Cardiac muscle cell (in vitro differentiated cells and primary cell): ENCODE data around the gene CD52. TPM values are rescaled to one million over a fixed set of nuclear protein-coding genes. Genes with fewer than 3 reads are reported as not detected.
"Not testable (repeated sequence)": the region's sequence is repeated elsewhere in the genome, so short reads cannot be mapped to it uniquely, and the experiment has no call there.

Experiments
- DNase-seq, 2 donors: peaks; one replicate each; pipeline versions ENCODE4 v3.0.0 to v3.0.0-alpha.2; 2010 to 2017; ENCODE audit warnings: low read depth in 1 of 2, low spot score in 1 of 2
- H3K27ac ChIP-seq: fragments of 200-600 bp; sonication (generic); 2 replicates; pipeline ENCODE4 v1.5.1; 2016
- H3K27me3 ChIP-seq: fragments of 200-600 bp; sonication (generic); 2 replicates; pipeline ENCODE4 v1.6.0; 2016; ENCODE audit warnings: control low read depth
- H3K36me3 ChIP-seq: fragments of 200-600 bp; sonication (generic); 2 replicates; pipeline ENCODE4 v1.5.1; 2016; ENCODE audit warnings: control low read depth
- H3K4me1 ChIP-seq: fragments of 200-600 bp; sonication (generic); 2 replicates; pipeline ENCODE4 v1.8.1; 2017; ENCODE audit warnings: low read depth, mild to moderate bottlenecking, mixed run types
- H3K4me3 ChIP-seq: fragments of 200-600 bp; sonication (generic); 2 replicates; pipeline ENCODE4 v1.5.1; 2016; ENCODE audit warnings: mild to moderate bottlenecking
- H3K9me3 ChIP-seq: fragments of 200-600 bp; sonication (generic); 2 replicates; pipeline ENCODE4 v1.5.1; 2017; ENCODE audit warnings: low read depth, mild to moderate bottlenecking, control low read depth
- CTCF ChIP-seq: IDR thresholded peaks from 2 replicates; pipeline ENCODE4 v1.5.1; 2012; ENCODE audit warnings: low read depth, mild to moderate bottlenecking, low read length
- polyA plus RNA-seq: library from polyadenylated mRNA; unstranded; fragments of >200 nt; fragmentation: Nextera tagmentation; extraction: Ambion mirVana; gene quantifications from 2 replicates; pipeline ENCODE4 v1.2.1, GENCODE V29; 2016
- total RNA-seq: library from RNA; depleted of rRNA; stranded (reverse); fragments of >200 nt; gene quantifications from 2 replicates; pipeline ENCODE4 v1.2.3, GENCODE V29; 2016

Gene CD52
- total and polyA plus RNA-seq, 2 experiments from 2014 or later, result 3.3 TPM; not detected in 1

- H3K9me3 ChIP-seq, result no peaks in the 10 kb centered on the region
- no peak overlapping the region for H3K27ac ChIP-seq
- H3K27me3 ChIP-seq, result no peaks in the 10 kb centered on the region
- H3K4me1 ChIP-seq, result no peaks in the 10 kb centered on the region
- no peaks in the 10 kb centered on the region for H3K36me3 ChIP-seq
- no peak overlapping the region for H3K4me3 ChIP-seq
- DNase-seq, result no peak
- no peak for TF ChIP-seq CTCF
These were observed 17.0 kb upstream of the CD52 start for GRCh38 chr1:26300578-26301275.

GRCh38 chr1:26302733-26303405 lies 14.9 kb upstream of the CD52 start:
- no peaks in the 10 kb centered on the region for H3K9me3 ChIP-seq
- no peak overlapping the region for H3K27ac ChIP-seq
- no peak overlapping the region for H3K4me3 ChIP-seq
- DNase-seq, result peak in 1 of 2 donors; percentile 79
- H3K4me1 ChIP-seq, result no peaks in the 10 kb centered on the region
- no peak for TF ChIP-seq CTCF
- no peaks in the 10 kb centered on the region for H3K27me3 ChIP-seq
- H3K36me3 ChIP-seq, result no peaks in the 10 kb centered on the region

- Histone ChIP-seq H3K4me1 (no peaks in the 10 kb centered on the region), H3K27me3 (no peaks in the 10 kb centered on the region), H3K4me3 (peak overlapping the region; percentile 81), H3K9me3 (no peaks in the 10 kb centered on the region), H3K27ac (peak overlapping the region; percentile 3), H3K36me3 (no peaks in the 10 kb centered on the region)
- TF ChIP-seq CTCF, result no peak
- no peak for DNase-seq
These were observed 12.0 kb upstream of the CD52 start for GRCh38 chr1:26305667-26306289.

GRCh38 chr1:26306290-26307229 lies 11.2 kb upstream of the CD52 start, which contains the start of gene UBXN11:
TSS of gene UBXN11 (minus strand) at chr1:26306636. CDS start at chr1:26302883, 3,753 bp downstream.
- Histone ChIP-seq H3K9me3 (no peaks in the 10 kb centered on the region), H3K27ac (peak within 1 kb of the TSS; percentile 3), H3K36me3 (no peaks in the 10 kb centered on the region), H3K4me3 (peak within 1 kb of the TSS; percentile 81), H3K27me3 (no peaks in the 10 kb centered on the region), H3K4me1 (no peaks in the 10 kb centered on the region)
- peak; percentile 96 to 98 for DNase-seq
- TF ChIP-seq CTCF, result no peak

- no peak for TF ChIP-seq CTCF
- H3K9me3 ChIP-seq, result no peaks in the 10 kb centered on the region
- no peak for DNase-seq
- no peaks in the 10 kb centered on the region for H3K36me3 ChIP-seq
- H3K4me3 ChIP-seq, result no peak overlapping the region
- H3K4me1 ChIP-seq, result no peaks in the 10 kb centered on the region
- no peaks in the 10 kb centered on the region for H3K27me3 ChIP-seq
- H3K27ac ChIP-seq, result no peak overlapping the region
These were observed 10.4 kb upstream of the CD52 start for GRCh38 chr1:26307363-26307781.

GRCh38 chr1:26307966-26308899 lies 9.5 kb upstream of the CD52 start:
- not testable (repeated sequence) for H3K4me3 ChIP-seq, H3K36me3 ChIP-seq, H3K4me1 ChIP-seq, H3K27me3 ChIP-seq, DNase-seq, H3K27ac ChIP-seq, H3K9me3 ChIP-seq
